LNCaP clone FGC (cell line): ENCODE measurements around the gene HSBP1L1.
"Not testable (repeated sequence)": the region's sequence is repeated elsewhere in the genome, so short reads cannot be mapped to it uniquely, and the experiment has no call there.

Experiments used
- DNase-seq: peaks from one replicate; pipeline ENCODE4 v3.0.0-alpha.2; 2011; ENCODE audit warnings: low read depth
- H3K4me3 ChIP-seq: 2 replicates; pipeline ENCODE4 v1.5.1; 2011; ENCODE audit warnings: mild to moderate bottlenecking, low read depth, low read length, control low read depth
- TF ChIP-seq, protein P1 (sequence below): IDR thresholded peaks from 2 replicates; pipeline ENCODE4 v1.5.1; 2012; ENCODE audit warnings: mild to moderate bottlenecking; ENCODE audit not compliant: control insufficient read depth, insufficient read depth; ENCODE audit errors: extremely low read depth

Gene HSBP1L1

DNA sequence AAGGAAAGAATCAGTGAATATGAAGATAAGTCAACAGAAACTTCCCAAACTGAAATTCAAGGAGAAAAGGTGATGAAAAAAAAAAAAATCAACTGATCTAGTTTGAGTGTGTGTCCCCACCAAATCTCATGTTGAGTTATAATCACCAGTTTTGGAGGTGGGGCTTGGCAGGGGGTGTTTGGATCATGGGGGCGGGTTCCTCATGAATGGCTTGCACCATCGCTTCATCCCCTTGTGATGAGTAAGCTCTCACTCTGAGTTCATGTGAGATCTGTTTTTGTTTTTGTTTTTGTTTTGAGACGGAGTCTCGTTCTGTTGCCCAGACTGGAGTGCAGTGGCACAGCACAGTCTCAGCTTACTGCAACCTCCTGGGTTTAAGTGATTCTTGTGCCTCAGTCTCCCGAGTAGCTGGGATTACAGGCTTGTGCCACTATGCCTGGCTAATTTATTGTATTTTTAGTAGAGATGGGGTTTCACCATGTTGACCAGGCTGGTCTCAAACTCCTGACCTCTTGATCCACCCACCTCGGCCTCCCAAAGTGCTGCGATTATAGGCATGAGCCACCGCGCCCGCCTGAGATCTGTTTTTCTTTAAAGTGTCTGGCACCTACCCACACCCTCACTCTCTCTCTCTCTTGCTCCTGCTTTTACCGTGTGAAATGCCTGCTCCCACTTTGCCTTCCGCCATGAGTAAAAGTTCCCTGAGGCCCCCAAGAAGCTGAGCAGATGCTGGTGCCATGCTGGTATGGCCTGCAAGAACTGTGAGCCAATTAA is 9.0 kb upstream of the HSBP1L1 start:
- TF ChIP-seq, protein P1, sequence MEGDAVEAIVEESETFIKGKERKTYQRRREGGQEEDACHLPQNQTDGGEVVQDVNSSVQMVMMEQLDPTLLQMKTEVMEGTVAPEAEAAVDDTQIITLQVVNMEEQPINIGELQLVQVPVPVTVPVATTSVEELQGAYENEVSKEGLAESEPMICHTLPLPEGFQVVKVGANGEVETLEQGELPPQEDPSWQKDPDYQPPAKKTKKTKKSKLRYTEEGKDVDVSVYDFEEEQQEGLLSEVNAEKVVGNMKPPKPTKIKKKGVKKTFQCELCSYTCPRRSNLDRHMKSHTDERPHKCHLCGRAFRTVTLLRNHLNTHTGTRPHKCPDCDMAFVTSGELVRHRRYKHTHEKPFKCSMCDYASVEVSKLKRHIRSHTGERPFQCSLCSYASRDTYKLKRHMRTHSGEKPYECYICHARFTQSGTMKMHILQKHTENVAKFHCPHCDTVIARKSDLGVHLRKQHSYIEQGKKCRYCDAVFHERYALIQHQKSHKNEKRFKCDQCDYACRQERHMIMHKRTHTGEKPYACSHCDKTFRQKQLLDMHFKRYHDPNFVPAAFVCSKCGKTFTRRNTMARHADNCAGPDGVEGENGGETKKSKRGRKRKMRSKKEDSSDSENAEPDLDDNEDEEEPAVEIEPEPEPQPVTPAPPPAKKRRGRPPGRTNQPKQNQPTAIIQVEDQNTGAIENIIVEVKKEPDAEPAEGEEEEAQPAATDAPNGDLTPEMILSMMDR = no peak
- H3K4me3 ChIP-seq = no peak overlapping the region
- no peak for DNase-seq

DNA sequence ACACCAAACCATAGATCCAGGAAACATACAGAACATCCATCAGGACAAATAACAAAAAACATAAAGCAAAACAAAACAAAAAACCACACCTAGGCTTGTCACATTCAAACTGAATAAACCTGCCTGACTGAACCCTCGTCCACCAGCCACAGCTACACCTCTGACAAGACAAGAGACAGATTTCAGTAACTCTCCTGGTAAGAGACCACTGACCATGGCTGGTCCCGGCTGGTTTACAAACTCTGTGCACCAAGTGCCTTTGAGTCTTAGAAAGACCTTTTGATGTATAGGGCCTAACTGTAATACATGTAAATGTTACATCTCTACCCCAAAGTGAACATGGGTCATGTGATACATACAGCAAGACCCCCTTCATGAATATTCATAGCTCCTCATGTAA is 8.2 kb upstream of the HSBP1L1 start:
- no peak overlapping the region for H3K4me3 ChIP-seq
- TF ChIP-seq, protein P1 = no peak
- no peak for DNase-seq

DNA sequence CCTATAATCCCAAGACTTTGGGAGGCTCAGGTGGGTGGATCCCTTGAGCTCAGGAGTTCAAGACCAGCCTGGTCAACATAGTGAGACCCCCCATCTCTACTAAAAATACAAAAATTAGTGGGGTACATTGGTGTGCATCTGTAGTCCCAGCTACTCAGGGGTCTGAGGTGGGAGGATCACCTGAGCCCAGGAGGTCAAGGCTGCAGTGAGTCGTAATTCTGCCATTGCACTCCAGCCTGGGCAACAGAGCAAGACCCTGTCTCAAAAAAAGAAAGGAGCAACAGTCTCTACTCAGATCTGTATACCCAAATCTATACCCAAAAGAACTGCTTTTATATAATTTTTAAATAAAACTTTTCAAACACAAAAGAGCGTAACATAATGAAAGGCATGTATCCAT is 5.5 kb upstream of the HSBP1L1 start:
- TF ChIP-seq, protein P1 = no peak
- no peak overlapping the region for H3K4me3 ChIP-seq
- no peak for DNase-seq

DNA sequence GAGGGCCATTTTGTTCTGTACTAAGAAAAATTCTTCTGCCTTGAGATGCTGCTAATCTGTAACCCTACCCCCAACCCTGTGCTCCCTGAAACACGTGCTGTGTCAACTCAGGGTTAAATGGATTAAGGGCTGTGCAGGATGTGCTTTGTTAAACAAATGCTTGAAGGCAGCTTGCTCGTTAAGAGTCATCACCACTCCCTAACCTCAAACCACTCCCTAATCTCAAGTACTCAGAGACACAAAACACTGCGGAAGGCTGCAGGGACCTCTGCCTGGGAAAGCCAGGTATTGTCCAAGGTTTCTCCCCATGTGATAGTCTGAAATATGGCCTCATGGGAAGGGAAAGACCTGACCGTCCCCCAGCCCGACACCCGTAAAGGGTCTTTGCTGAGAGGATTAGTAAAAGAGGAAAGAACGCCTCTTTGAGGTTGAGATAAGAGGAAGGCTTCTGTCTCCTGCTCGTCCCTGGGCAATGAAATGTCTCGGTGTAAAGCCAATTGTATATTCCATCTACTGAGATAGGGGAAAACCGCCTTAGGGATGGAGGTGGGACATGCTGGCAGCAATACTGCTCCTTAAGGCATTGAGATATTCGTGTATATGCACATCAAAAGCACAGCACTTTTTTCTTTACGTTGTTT is 4.2 kb upstream of the HSBP1L1 start:
- not testable (repeated sequence) for DNase-seq, H3K4me3 ChIP-seq

DNA sequence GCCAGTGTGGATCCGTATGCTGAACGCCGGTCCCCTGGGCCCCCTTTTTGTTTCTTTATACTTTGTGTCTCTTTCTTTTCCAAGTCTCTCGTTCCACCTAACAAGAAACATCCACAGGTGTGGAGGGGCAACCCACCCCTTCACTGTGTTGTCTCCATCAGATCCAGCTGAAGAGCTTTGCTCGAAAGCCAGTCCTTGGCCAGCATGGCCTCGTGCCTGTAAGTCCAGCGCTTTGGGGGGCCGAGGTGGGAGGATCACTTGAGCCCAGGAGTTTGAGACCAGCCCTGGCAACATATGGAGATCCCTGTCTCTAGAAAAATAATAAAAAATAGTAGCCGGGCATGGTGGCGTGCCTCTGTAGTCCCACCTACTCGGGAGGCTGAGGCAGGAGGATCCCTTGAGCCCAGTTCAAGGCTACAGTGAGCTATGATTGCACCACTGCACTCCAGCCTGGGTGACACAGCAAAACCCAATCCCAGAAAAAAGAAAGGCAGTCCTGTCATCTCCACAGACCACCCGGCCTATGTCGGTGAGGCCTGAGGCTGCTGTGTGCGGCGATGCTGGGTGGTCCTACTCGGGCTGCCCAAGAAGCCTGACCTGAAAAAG is 3.4 kb upstream of the HSBP1L1 start:
- H3K4me3 ChIP-seq = no peak overlapping the region
- no peak for DNase-seq
- TF ChIP-seq, protein P1 = no peak

DNA sequence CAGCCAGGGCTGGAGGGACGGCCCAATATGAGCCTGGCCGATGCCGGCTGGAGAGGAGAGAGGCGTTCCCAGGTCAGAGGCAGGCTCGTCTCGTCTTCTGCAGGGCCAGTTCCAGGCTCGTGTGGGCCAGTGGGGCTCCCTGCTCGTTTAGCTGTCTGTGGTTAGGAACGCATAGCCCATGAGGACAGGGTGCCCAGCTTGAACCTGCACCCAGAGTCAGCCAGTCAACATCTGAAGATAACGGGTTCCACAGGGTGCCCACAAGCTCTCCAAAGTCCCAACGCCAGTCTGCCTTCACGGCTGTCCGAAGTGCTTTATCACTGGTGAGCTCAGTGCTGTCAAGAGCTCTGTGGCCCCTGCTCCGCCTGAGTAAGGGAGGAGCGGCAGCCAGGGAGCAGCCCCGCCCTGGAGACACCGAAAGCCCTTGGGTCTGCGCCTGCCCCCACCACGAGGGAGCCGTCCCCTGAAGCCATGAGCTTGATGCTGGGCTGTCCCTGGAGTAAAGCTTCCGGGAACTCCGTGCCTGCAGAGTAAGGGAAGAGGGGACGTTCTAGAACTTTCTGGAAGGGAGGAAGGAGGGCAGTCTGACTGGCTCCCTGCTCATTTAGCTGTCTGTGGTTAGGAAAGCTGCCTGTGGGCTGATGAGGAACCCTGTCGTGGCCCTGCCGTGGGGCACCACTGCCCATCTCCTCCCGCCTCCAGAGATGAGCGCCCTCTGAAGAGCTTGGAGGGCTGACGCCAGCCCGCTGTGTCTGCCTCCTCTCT is 2.7 kb upstream of the HSBP1L1 start:
- TF ChIP-seq, protein P1 = no peak
- no peak overlapping the region for H3K4me3 ChIP-seq
- no peak for DNase-seq

DNA sequence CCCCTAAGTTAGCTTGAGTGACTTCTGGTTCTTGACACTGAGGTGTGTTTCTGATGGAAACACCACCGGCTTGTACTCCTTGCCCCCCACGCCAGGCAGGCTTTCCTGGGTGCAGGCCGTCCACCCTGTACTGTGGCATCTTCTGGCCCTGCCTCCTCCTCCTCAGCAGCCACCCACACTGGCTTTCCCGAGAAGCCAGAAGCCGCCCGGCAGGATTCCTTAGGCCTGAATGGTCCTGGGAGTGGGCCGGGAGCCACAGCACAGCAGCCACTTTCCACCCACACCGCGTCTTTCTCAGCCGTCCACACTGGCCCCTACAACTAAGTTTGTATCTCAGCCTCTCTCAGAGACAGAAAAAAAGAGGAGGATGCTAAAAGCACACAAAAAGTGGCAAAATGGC is 2.1 kb upstream of the HSBP1L1 start:
- H3K4me3 ChIP-seq = no peak overlapping the region
- TF ChIP-seq, protein P1 = no peak
- DNase-seq = no peak
